ENCODE measurements around the gene MYEOV. TPM values are rescaled to one million over a fixed set of nuclear protein-coding genes. Genes with fewer than 3 reads are reported as not detected.
A peak's percentile ranks its signal among the peaks of the same experiment; 100 is the strongest.

Gene MYEOV
- polyA plus RNA-seq, 1 experiment: 1.6 TPM

- ChIA-PET CTCF (no interaction called here), POLR2A (no interaction called here)
- H3K9me3 ChIP-seq (ENCODE audit: control insufficient read depth, insufficient read depth, low read length): peaks cover 3% of the 10 kb centered on the region; the same call in 1 of the 2 replicates
- no peaks in the 10 kb centered on the region for H3K27me3 ChIP-seq (ENCODE audit: control insufficient read depth, insufficient read depth, low read length)
- H3K4me3 ChIP-seq (ENCODE audit: low read depth, low read length): no peak overlapping the region
- DNase-seq (ENCODE audit: low read depth, low spot score): no peak
- H3K27ac ChIP-seq (ENCODE audit: low read depth, low read length): no peak overlapping the region
- TF ChIP-seq, protein P1, sequence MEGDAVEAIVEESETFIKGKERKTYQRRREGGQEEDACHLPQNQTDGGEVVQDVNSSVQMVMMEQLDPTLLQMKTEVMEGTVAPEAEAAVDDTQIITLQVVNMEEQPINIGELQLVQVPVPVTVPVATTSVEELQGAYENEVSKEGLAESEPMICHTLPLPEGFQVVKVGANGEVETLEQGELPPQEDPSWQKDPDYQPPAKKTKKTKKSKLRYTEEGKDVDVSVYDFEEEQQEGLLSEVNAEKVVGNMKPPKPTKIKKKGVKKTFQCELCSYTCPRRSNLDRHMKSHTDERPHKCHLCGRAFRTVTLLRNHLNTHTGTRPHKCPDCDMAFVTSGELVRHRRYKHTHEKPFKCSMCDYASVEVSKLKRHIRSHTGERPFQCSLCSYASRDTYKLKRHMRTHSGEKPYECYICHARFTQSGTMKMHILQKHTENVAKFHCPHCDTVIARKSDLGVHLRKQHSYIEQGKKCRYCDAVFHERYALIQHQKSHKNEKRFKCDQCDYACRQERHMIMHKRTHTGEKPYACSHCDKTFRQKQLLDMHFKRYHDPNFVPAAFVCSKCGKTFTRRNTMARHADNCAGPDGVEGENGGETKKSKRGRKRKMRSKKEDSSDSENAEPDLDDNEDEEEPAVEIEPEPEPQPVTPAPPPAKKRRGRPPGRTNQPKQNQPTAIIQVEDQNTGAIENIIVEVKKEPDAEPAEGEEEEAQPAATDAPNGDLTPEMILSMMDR (IDR thresholded peaks at IDR 0.05; ENCODE audit: low read depth, low read length): no peak
These were observed 26.4 kb downstream of the MYEOV start for GRCh38 chr11:69320326-69320725.

- TF ChIP-seq, protein P1 (IDR thresholded peaks at IDR 0.05; ENCODE audit: low read depth, low read length): no peak
- POLR2A ChIA-PET: interaction anchor here (0.6 to 1.1 kb wide), 3 partner anchors 23 to 231 kb away, joined by 3 to 4 read pairs (median 3); no protein-coding TSS in a partner anchor
- CTCF ChIA-PET: interaction anchor here (0.5 kb wide), 1 partner anchor 32 kb away, joined by 3 read pairs; no protein-coding TSS in a partner anchor
These were observed 27.1 kb downstream of the MYEOV start for GRCh38 chr11:69320756-69321741.

DNA sequence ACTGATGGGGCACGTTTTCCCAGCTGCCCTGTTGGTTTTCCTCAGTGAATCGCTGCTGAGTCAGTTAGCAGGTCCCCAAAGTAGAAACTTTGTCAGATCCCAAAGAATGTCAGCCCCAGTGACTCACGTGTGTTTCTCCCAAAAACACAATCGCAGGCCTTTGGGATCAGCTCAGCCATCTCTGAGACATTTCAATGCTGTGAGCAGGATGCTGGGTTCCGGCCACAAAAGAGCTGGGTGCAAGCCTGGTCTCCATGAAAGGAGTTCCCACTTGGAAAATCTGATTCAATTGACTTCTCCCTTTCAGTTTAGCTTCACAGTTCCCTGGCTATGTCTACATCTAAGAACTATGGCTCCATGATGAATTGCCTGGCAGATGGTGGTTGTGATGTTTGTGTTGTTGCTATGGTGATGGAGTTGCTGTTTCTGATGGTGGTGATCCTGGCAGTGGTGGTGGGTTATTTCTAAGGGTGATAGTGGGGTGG, 28.0 kb downstream of the MYEOV start:
- peak; percentile 59 for DNase-seq (ENCODE audit: low read depth, low spot score)
- peak overlapping the region; percentile 83 for H3K27ac ChIP-seq (ENCODE audit: low read depth, low read length)
- H3K27me3 ChIP-seq (ENCODE audit: control insufficient read depth, insufficient read depth, low read length): no peaks in the 10 kb centered on the region
- TF ChIP-seq, protein P1 (IDR thresholded peaks at IDR 0.05; ENCODE audit: low read depth, low read length): no peak
- no peak overlapping the region for H3K4me3 ChIP-seq (ENCODE audit: low read depth, low read length)
- CTCF ChIA-PET: interaction anchor here (0.5 kb wide), 1 partner anchor 31 kb away, joined by 3 read pairs; no protein-coding TSS in a partner anchor
- H3K9me3 ChIP-seq (ENCODE audit: control insufficient read depth, insufficient read depth, low read length): peaks cover 3% of the 10 kb centered on the region; the same call in 1 of the 2 replicates
- POLR2A ChIA-PET: interaction anchor here (1.0 to 1.1 kb wide), 2 partner anchors 24 to 31 kb away, joined by 3 to 4 read pairs; no protein-coding TSS in a partner anchor

More at GRCh38 chr11:69320756-69321741, 27.1 kb downstream of the MYEOV start:
- peak overlapping the region; percentile 83 for H3K27ac ChIP-seq (ENCODE audit: low read depth, low read length)
- H3K4me3 ChIP-seq (ENCODE audit: low read depth, low read length): no peak overlapping the region
- H3K9me3 ChIP-seq (ENCODE audit: control insufficient read depth, insufficient read depth, low read length): peaks cover 3% of the 10 kb centered on the region; the same call in 1 of the 2 replicates
- DNase-seq (ENCODE audit: low read depth, low spot score): no peak
- no peaks in the 10 kb centered on the region for H3K27me3 ChIP-seq (ENCODE audit: control insufficient read depth, insufficient read depth, low read length)

- H3K9me3 ChIP-seq (ENCODE audit: control insufficient read depth, insufficient read depth, low read length): no peaks in the 10 kb centered on the region; the same call in 1 of the 2 replicates
- no peaks in the 10 kb centered on the region for H3K27me3 ChIP-seq (ENCODE audit: control insufficient read depth, insufficient read depth, low read length)
- TF ChIP-seq, protein P1 (IDR thresholded peaks at IDR 0.05; ENCODE audit: low read depth, low read length): no peak
- DNase-seq (ENCODE audit: low read depth, low spot score): no peak
- POLR2A ChIA-PET: no interaction called here
- no peak overlapping the region for H3K27ac ChIP-seq (ENCODE audit: low read depth, low read length)
- H3K4me3 ChIP-seq (ENCODE audit: low read depth, low read length): no peak overlapping the region
- CTCF ChIA-PET: no interaction called here
These were observed 31.5 kb downstream of the MYEOV start for GRCh38 chr11:69325446-69325845.
